Measurements from ENCODE around the gene TRAM2. TPM values are rescaled to one million over a fixed set of nuclear protein-coding genes. Genes with fewer than 3 reads are reported as not detected.
A peak's percentile ranks its signal among the peaks of the same experiment; 100 is the strongest.

TRAM2 gene
- total and polyA plus RNA-seq, 2 of the 13 experiments (the other 11 are each of a cell fraction or from before 2014, with no cell fraction given) = 49.1 to 72.5 TPM

GRCh38 chr6:52545406-52546119, 31.3 kb downstream of the TRAM2 start (continued):
- TF ChIP-seq ZSCAN12 (CRISPR knock-in tag; IDR thresholded peaks at IDR 0.05) (no peak), ZNF670 (CRISPR knock-in tag; IDR thresholded peaks at IDR 0.05; ENCODE audit: borderline replicate concordance) (no peak), JUN (CRISPR knock-in tag; IDR thresholded peaks at IDR 0.05) (no peak), NRL (CRISPR knock-in tag; IDR thresholded peaks at IDR 0.05; ENCODE audit: borderline replicate concordance) (no peak), BRD4 (CRISPR knock-in tag; IDR thresholded peaks at IDR 0.05) (no peak; the same call in 1 of the 2 replicates), ESRRA (CRISPR knock-in tag; IDR thresholded peaks at IDR 0.05; ENCODE audit: low read depth) (no peak), ZNF710 (CRISPR knock-in tag; IDR thresholded peaks at IDR 0.05; ENCODE audit: borderline replicate concordance) (peak; percentile 39; the same call in 1 of the 2 replicates), MTERF4 (CRISPR knock-in tag; IDR thresholded peaks at IDR 0.05) (0 out of 2 replicates have a peak, but pooled peaks have one; percentile 64), HBP1 (CRISPR knock-in tag; IDR thresholded peaks at IDR 0.05; ENCODE audit: low read depth) (no peak), ZNF101 (CRISPR knock-in tag; IDR thresholded peaks at IDR 0.05; ENCODE audit: borderline replicate concordance, low read depth) (no peak), GMEB2 (CRISPR knock-in tag; IDR thresholded peaks at IDR 0.05; ENCODE audit: low read depth) (no peak), SRF (IDR thresholded peaks at IDR 0.05; ENCODE audit: low read depth, low read length) (no peak), ZBTB7A (CRISPR knock-in tag; IDR thresholded peaks at IDR 0.05) (no peak; the same call in 1 of the 2 replicates), ETV6 (CRISPR knock-in tag; conservative IDR thresholded peaks at IDR 0.05) (no peak), MIER3 (CRISPR knock-in tag; IDR thresholded peaks at IDR 0.05; ENCODE audit: borderline replicate concordance) (peak; percentile 67; the same call in 1 of the 2 replicates), ZBTB4 (CRISPR knock-in tag; IDR thresholded peaks at IDR 0.05; ENCODE audit: borderline replicate concordance) (no peak; the same call in 1 of the 2 replicates), NR2F2 (IDR thresholded peaks at IDR 0.05; ENCODE audit: borderline replicate concordance, low read depth) (0 out of 2 replicates have a peak, but pooled peaks have one; percentile 36), ZNF3 (CRISPR knock-in tag; IDR thresholded peaks at IDR 0.05) (no peak), HDAC1 (CRISPR knock-in tag; IDR thresholded peaks at IDR 0.05) (no peak), SIX1 (CRISPR knock-in tag; IDR thresholded peaks at IDR 0.05; ENCODE audit: borderline replicate concordance) (no peak), ZBTB42 (CRISPR knock-in tag; IDR thresholded peaks at IDR 0.05) (no peak)

Data from HepG2 (cell line).